Activated T-cell treated with anti-CD3 and anti-CD28 coated beads, Interleukin-2, amount 50 U/mL, for 72 hours (primary cell): Measurements from ENCODE around the gene DHRSX. TPM values are rescaled to one million over a fixed set of nuclear protein-coding genes. Genes with fewer than 3 reads are reported as not detected.
"Not testable (repeated sequence)": the region's sequence is repeated elsewhere in the genome, so short reads cannot be mapped to it uniquely, and the experiment has no call there.

Experiments
- ATAC-seq, 2 donors: fragments of 150-1000 bp; cut with Tn5 transposase; replicated peaks in 1 of 2; 2 replicates each; pipeline ENCODE4 v1.10.0; 2021; ENCODE audit warnings: moderate library complexity in 2 of 2, mild to moderate bottlenecking in 1 of 2
- DNase-seq, 2 donors: peaks; one replicate each; pipeline ENCODE4 v3.0.0; 2021 to 2022; ENCODE audit warnings: mixed read lengths in 1 of 2
- H3K27ac Mint-ChIP-seq: one replicate; pipeline ENCODE4 v1.8.0; 2022; ENCODE audit warnings: mild to moderate bottlenecking, moderate library complexity, mixed read lengths
- H3K27me3 Mint-ChIP-seq: one replicate; pipeline ENCODE4 v1.8.0; 2022; ENCODE audit warnings: low read depth, mixed read lengths
- H3K36me3 Mint-ChIP-seq, 2 donors: one replicate each; pipeline ENCODE4 v1.8.0; 2022; ENCODE audit warnings: mixed read lengths in 2 of 2, mild to moderate bottlenecking in 1 of 2; ENCODE audit not compliant: insufficient read depth in 2 of 2
- H3K4me1 Mint-ChIP-seq: one replicate; pipeline ENCODE4 v1.8.0; 2022; ENCODE audit warnings: low read depth, mixed read lengths
- H3K4me3 Mint-ChIP-seq, 2 donors: one replicate each; pipeline ENCODE4 v1.8.0; 2022; ENCODE audit warnings: mild to moderate bottlenecking in 2 of 2, mixed read lengths in 2 of 2, moderate library complexity in 2 of 2
- H3K9me3 Mint-ChIP-seq, 2 donors: one replicate each; pipeline ENCODE4 v1.8.0; 2022; ENCODE audit warnings: mixed read lengths in 2 of 2
- total RNA-seq, 2 donors: library from RNA; stranded (reverse); gene quantifications; one replicate each; pipeline ENCODE4 v1.2.3, GENCODE V29; 2022

Gene DHRSX
- total RNA-seq, 2 donors from 2014 or later, result 24.0 to 26.0 TPM

DNA sequence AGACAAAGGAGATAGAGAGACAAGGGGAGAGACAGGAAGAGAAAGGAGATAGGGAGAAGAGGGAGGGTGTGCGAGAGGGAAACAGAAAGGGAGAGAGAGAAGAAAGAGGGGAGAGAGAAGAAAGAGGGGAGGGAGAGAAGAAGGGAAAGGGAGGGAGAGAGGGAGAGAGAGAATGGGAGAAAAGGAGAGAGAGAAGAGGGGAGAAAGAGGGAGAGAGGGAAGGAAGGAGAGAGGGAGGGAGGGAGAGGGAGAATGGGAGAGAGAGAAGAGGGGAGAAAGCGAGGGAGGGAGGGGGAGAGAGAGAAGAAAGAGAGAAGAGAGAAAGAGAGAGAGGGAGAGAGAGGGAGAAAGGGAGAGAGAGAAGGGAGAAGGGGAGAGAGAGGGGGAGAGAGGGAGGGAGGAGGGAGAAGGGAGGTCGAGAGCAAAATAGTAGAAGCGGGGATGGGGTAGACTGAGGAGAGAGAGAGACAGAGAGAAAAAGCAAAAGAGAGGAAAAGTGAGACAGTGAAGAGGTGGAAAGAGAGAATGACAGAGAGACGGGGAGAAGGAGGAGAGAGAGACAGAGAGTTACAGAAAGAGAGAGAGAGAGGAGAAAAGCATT is 218.2 kb downstream of the DHRSX start:
- Mint-ChIP-seq H3K4me1 (no peaks in the 10 kb centered on the region), H3K27ac (no peak overlapping the region)

GRCh38 chrX:2272337-2272736 is 228.4 kb downstream of the DHRSX start:
- Mint-ChIP-seq H3K27ac (no peak overlapping the region), H3K4me1 (no peaks in the 10 kb centered on the region), H3K9me3 (peaks cover 0 to 2% of the 10 kb centered on the region in 2 donors), H3K4me3 (no peak overlapping the region), H3K27me3 (no peaks in the 10 kb centered on the region), H3K36me3 (peaks cover 4 to 7% of the 10 kb centered on the region in 2 donors)
- DNase-seq (no peak), ATAC-seq (no peak)

More for the DNA sequence above, 218.2 kb downstream of the DHRSX start:
- peaks cover 0 to 4% of the 10 kb centered on the region in 2 donors for H3K9me3 Mint-ChIP-seq
- no peaks in the 10 kb centered on the region for H3K27me3 Mint-ChIP-seq
- H3K4me3 Mint-ChIP-seq, result no peak overlapping the region
- DNase-seq (no peak), ATAC-seq (no peak)
- no peaks in the 10 kb centered on the region for H3K36me3 Mint-ChIP-seq

DNA sequence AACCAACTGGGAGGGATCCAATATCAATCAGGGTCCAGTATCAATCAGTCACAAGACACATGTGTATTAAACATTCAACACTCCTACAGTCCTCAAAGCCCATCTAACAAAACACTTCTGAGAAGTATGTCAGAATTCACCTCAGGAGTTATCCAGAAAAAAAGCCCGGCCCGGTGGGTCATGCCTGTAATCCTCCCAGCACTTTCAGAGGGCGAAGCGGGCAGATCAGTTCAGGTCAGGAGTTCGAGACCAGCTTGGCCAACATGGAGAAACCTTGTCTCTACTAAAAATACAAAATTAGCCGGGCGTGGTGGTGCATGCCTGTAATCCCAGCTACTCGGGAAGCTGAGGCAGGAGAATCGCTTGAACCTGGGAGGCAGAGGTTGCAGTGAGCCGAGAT is 229.2 kb downstream of the DHRSX start:
- not testable (repeated sequence) for H3K9me3 Mint-ChIP-seq, ATAC-seq, H3K4me3 Mint-ChIP-seq, H3K4me1 Mint-ChIP-seq, H3K27me3 Mint-ChIP-seq, H3K27ac Mint-ChIP-seq, H3K36me3 Mint-ChIP-seq, DNase-seq

- not testable (repeated sequence) for H3K27me3 Mint-ChIP-seq, H3K4me1 Mint-ChIP-seq, ATAC-seq, H3K4me3 Mint-ChIP-seq, H3K36me3 Mint-ChIP-seq, H3K27ac Mint-ChIP-seq, DNase-seq, H3K9me3 Mint-ChIP-seq
Measured at GRCh38 chrX:2270783-2271182, 230.0 kb downstream of the DHRSX start.

- H3K4me1 Mint-ChIP-seq, result no peaks in the 10 kb centered on the region
- no peak overlapping the region for H3K4me3 Mint-ChIP-seq
- no peaks in the 10 kb centered on the region for H3K27me3 Mint-ChIP-seq
- DNase-seq, result no peak
- H3K27ac Mint-ChIP-seq, result no peak overlapping the region
- peaks cover 0 to 4% of the 10 kb centered on the region in 2 donors for H3K36me3 Mint-ChIP-seq
- no peaks in the 10 kb centered on the region for H3K9me3 Mint-ChIP-seq
- ATAC-seq, result no peak
Measured at GRCh38 chrX:2267890-2268289, 232.9 kb downstream of the DHRSX start.

DNA sequence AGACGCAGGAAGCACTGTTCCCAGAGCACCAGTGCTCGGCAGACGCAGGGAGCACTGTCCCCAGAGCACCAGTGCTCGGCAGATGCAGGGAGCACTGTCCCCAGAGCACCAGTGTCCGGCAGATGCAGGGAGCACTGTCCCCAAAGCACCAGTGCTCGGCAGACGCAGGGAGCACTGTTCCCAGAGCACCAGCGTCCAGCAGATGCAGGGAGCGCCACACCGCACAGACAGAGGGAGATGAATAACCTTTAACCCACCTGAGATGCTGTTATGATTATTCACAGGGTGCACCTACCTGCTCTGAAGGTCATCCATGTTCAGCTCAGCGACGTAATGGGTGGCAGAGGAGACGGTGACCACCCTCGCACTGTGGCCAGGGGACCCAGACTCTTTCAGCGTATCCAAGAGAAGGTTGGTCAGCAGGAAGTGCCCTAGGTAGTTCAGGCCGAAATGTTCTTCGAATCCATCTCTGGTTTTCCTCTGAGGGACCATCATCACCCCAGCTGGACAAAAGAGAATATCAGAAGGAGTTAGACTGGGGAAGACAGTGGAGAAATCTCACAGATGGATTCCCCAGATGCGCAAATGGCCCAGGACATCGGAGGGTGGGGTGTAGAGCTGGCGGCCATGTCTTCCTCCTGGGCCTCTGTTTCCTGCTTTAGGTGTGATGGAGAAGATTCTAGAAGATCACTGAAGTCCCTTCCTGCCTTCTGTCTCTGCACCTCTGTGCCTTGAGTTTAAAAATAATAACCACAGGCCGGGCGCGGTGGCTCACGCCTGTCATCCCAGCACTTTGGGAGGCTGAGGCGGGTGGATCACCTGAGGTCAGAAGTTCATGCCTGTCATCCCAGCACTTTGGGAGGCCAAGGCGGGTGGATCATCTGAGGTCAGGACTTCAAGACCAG is 234.1 kb downstream of the DHRSX start:
- H3K27ac Mint-ChIP-seq, result no peak overlapping the region
- DNase-seq, result no peak
- H3K27me3 Mint-ChIP-seq, result no peaks in the 10 kb centered on the region
- no peak for ATAC-seq
- H3K4me1 Mint-ChIP-seq, result no peaks in the 10 kb centered on the region
- no peaks in the 10 kb centered on the region for H3K9me3 Mint-ChIP-seq
- H3K4me3 Mint-ChIP-seq, result no peak overlapping the region
- H3K36me3 Mint-ChIP-seq, result peaks cover 0 to 4% of the 10 kb centered on the region in 2 donors

- H3K4me1 Mint-ChIP-seq, DNase-seq, ATAC-seq, H3K36me3 Mint-ChIP-seq, H3K9me3 Mint-ChIP-seq, H3K27ac Mint-ChIP-seq, H3K4me3 Mint-ChIP-seq, H3K27me3 Mint-ChIP-seq: not testable (repeated sequence)
Measured at GRCh38 chrX:2265658-2266444, 234.9 kb downstream of the DHRSX start.

- Mint-ChIP-seq H3K27me3 (no peaks in the 10 kb centered on the region), H3K27ac (no peak overlapping the region), H3K4me3 (no peak overlapping the region), H3K4me1 (no peaks in the 10 kb centered on the region), H3K9me3 (no peaks in the 10 kb centered on the region), H3K36me3 (peaks cover 0 to 7% of the 10 kb centered on the region in 2 donors)
- DNase-seq, result no peak
- no peak for ATAC-seq
Measured at GRCh38 chrX:2264179-2265030, 236.4 kb downstream of the DHRSX start.

DNA sequence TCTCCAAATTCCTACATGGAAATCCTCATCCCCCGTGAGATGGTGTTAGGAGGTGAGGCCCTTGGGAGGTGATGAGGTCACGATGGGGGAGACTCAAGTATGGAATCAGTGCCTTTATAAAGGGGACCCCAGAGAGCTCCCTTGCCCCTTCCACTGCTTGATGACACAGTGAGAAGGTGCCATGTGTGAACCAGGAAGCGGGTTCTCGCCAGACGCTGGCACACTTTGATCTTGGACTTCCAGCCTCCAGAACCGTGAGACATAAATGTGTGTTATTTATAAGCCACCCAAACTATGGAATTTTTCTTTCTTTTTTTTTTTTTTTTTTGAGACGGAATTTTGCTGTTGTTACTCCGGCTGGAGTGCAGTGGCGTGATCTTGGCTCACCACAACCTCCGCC is 237.6 kb downstream of the DHRSX start:
- no peak for ATAC-seq
- peaks cover 1 to 7% of the 10 kb centered on the region in 2 donors for H3K36me3 Mint-ChIP-seq
- no peak overlapping the region for H3K4me3 Mint-ChIP-seq
- no peaks in the 10 kb centered on the region for H3K4me1 Mint-ChIP-seq
- no peaks in the 10 kb centered on the region for H3K9me3 Mint-ChIP-seq
- no peaks in the 10 kb centered on the region for H3K27me3 Mint-ChIP-seq
- no peak overlapping the region for H3K27ac Mint-ChIP-seq
- no peak for DNase-seq

GRCh38 chrX:2262668-2263055 is 238.1 kb downstream of the DHRSX start:
- ATAC-seq (peak in 1 of 2 donors; percentile 7), DNase-seq (no peak)
- no peaks in the 10 kb centered on the region for H3K4me1 Mint-ChIP-seq
- peaks cover 2 to 4% of the 10 kb centered on the region in 2 donors for H3K9me3 Mint-ChIP-seq
- H3K27ac Mint-ChIP-seq, result no peak overlapping the region
- H3K27me3 Mint-ChIP-seq, result no peaks in the 10 kb centered on the region
- peaks cover 1 to 9% of the 10 kb centered on the region in 2 donors for H3K36me3 Mint-ChIP-seq
- no peak overlapping the region for H3K4me3 Mint-ChIP-seq

DNA sequence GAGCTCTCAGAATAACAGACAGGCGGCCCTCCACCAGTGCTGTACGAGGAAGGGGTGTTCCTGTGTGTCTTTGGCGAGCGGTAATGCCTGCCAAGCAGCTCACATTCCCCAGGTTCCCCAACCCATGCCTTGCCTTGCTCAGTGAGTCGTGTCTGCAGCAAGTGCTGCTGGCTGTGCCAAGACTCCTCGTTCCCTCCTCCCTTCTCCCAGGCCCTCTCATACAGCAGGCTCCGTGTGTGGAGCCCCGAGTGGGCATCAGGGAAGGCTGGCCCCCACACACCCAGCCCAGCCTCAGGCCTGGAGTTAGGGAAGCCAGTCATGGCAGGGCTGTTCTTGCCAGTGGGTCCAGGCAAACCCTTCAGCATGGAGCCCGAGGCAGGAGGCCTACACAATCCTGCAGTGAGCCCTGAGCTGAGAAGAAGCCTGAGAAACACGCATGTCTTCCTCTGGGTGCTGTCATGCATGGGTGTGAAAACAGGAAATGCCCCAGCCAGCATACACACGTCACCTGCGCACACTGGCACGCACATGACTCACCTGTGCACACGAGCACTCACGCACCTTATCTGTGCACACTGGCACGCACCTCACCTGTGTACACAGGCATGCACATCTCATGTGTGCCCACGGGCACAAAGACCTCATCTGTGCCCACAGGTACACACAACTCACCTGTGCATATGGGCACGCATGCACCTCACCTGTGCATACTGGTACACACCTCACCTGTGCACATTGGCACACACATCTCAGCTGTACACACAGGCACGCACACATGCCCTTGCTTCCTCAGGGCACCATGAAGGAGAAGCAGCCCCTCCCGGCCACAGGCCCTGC is 238.7 kb downstream of the DHRSX start:
- H3K27me3 Mint-ChIP-seq, result no peaks in the 10 kb centered on the region
- H3K9me3 Mint-ChIP-seq, result peaks cover 2 to 6% of the 10 kb centered on the region in 2 donors
- no peaks in the 10 kb centered on the region for H3K4me1 Mint-ChIP-seq
- peaks cover 2 to 9% of the 10 kb centered on the region in 2 donors for H3K36me3 Mint-ChIP-seq
- H3K27ac Mint-ChIP-seq, result no peak overlapping the region
- ATAC-seq, result no peak
- DNase-seq, result no peak
- H3K4me3 Mint-ChIP-seq, result no peak overlapping the region
